Transverse colon (tissue), 4 donors: Measurements from ENCODE around the gene BORCS5. TPM values are rescaled to one million over a fixed set of nuclear protein-coding genes. Genes with fewer than 3 reads are reported as not detected.
"Not testable (repeated sequence)": the region's sequence is repeated elsewhere in the genome, so short reads cannot be mapped to it uniquely, and the experiment has no call there.

Experiments
- DNase-seq: peaks from one replicate; pipeline ENCODE4 v3.0.0-alpha.2; 2019
- H3K27ac ChIP-seq, 4 donors: fragments of 200-600 bp; sonication (generic); 2 replicates each; pipeline ENCODE4 v1.5.1; 2016 to 2018; ENCODE audit warnings: inconsistent platforms in 4 of 4
- H3K27me3 ChIP-seq: fragments of 200-600 bp; sonication (generic); 2 replicates; pipeline ENCODE4 v1.5.1; 2017; ENCODE audit warnings: inconsistent platforms
- H3K36me3 ChIP-seq, 4 donors: fragments of 200-600 bp; sonication (generic); 2 replicates each; pipeline ENCODE4 v1.5.1; 2017 to 2019; ENCODE audit warnings: inconsistent platforms in 4 of 4
- H3K4me1 ChIP-seq, 4 donors: fragments of 200-600 bp; sonication (generic); 2 replicates each; pipeline ENCODE4 v1.5.1; 2017 to 2020; ENCODE audit warnings: inconsistent platforms in 4 of 4
- H3K4me3 ChIP-seq, 4 donors: fragments of 200-600 bp; sonication (generic); 1 replicate in 1 of 4; 2 replicates in 3 of 4; pipeline versions ENCODE4 v1.5.1 to v1.6.1; 2017 to 2019; ENCODE audit warnings: inconsistent platforms in 4 of 4
- H3K9me3 ChIP-seq, 2 donors: fragments of 200-600 bp; sonication (generic); 2 replicates each; pipeline ENCODE4 v1.5.1; 2017 to 2019; ENCODE audit warnings: inconsistent platforms in 2 of 2
- EP300 ChIP-seq: sonication (generic); formaldehyde crosslinking; IDR thresholded peaks from one replicate; pipeline ENCODE4 v1.6.1; 2017; ENCODE audit warnings: antibody characterized with exemption, low read depth
- POLR2A ChIP-seq: fragments of 450-650 bp; IDR thresholded peaks from one replicate; pipeline ENCODE4 v1.6.1; 2016; ENCODE audit warnings: antibody characterized with exemption, mild to moderate bottlenecking, moderate library complexity
- POLR2AphosphoS5 ChIP-seq, 3 donors: sonication (generic); formaldehyde crosslinking; IDR thresholded peaks; one replicate each; pipeline ENCODE4 v1.6.1; 2016; ENCODE audit warnings: antibody characterized with exemption in 3 of 3
- WGBS, 2 donors: methylation state at CpG; one replicate each; pipeline ENCODE4 v1.1.5; 2018; ENCODE audit warnings: low coverage in 1 of 2; 5-methylcytosine and 5-hydroxymethylcytosine counted together
- in situ Hi-C, 4 donors: fragments of 200-750 bp; cut with MboI; loops; one replicate each; pipeline versions ENCODE4 v1.15.0 to v1.15.1; 2017; ENCODE audit warnings: low sequenced_read_pairs in 3 of 4, low pct_ligation_motif_present in 1 of 4, low pct_unique_long_range_greater_than_20kb in 1 of 4
- intact Hi-C: fragments of 100-400 bp; cut with DNase I; formaldehyde crosslinking; loops from one replicate; pipeline ENCODE4 v1.15.1; 2023; ENCODE audit warnings: low total_unique reads
- total RNA-seq, 4 donors: library from RNA; depleted of rRNA; stranded (reverse); fragments of >200 nt; gene quantifications; one replicate each; pipeline ENCODE4 v1.1.0, GENCODE V29; 2016
- TF ChIP-seq, protein P1 (sequence below), 5 experiments: fragments of 200-600 bp in 3 of 5; fragments of 450-650 bp in 2 of 5; sonication (generic) in 3 of 5; IDR thresholded peaks; 1 replicate in 2 of 5; 2 replicates in 3 of 5; pipeline ENCODE4 v1.5.1; 2016 to 2017; ENCODE audit warnings: antibody characterized with exemption in 5 of 5, inconsistent platforms in 3 of 5, mild to moderate bottlenecking in 2 of 5, moderate library complexity in 1 of 5

BORCS5 gene
- total RNA-seq, 4 donors from 2014 or later = 8.5 to 52.7 (median 21.3) TPM

DNA sequence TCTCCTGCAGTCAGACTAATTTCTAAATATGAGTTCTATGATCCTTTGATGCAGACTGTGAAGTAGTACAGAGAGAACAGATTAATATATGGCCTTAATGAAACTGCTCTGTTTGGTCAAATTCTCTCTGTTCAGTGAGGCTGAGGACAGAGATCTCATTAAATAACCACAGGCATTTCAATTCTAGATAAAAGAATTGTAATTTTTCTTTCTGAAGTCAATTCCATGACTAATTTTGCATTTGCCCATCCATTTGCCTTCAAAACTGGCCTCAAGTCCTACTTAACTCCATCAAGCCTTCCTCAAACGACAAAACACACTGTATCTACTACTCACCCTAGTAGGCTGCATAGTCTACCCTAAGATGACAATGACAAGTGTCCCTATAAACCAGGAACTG is 138.7 kb downstream of the BORCS5 start:
- Histone ChIP-seq H3K27ac (no peak overlapping the region), H3K36me3 (peaks cover 0 to 12% (median 0%) of the 10 kb centered on the region in 4 donors), H3K9me3 (no peaks in the 10 kb centered on the region), H3K27me3 (no peaks in the 10 kb centered on the region), H3K4me1 (peaks cover 0 to 4% (median 0%) of the 10 kb centered on the region in 4 donors), H3K4me3 (no peak overlapping the region)
- in situ Hi-C loops (no loop called here), intact Hi-C loops (no loop called here)
- 91% methylated on average over 1 of the region's 1 CpG; no CpG with 5 or more reads in 1 of the 2 donors for WGBS, 2 donors
- TF ChIP-seq EP300 (no peak), POLR2A (no peak), POLR2AphosphoS5 (IDR thresholded peaks at IDR 0.05) (no peak)
- TF ChIP-seq, protein P1, sequence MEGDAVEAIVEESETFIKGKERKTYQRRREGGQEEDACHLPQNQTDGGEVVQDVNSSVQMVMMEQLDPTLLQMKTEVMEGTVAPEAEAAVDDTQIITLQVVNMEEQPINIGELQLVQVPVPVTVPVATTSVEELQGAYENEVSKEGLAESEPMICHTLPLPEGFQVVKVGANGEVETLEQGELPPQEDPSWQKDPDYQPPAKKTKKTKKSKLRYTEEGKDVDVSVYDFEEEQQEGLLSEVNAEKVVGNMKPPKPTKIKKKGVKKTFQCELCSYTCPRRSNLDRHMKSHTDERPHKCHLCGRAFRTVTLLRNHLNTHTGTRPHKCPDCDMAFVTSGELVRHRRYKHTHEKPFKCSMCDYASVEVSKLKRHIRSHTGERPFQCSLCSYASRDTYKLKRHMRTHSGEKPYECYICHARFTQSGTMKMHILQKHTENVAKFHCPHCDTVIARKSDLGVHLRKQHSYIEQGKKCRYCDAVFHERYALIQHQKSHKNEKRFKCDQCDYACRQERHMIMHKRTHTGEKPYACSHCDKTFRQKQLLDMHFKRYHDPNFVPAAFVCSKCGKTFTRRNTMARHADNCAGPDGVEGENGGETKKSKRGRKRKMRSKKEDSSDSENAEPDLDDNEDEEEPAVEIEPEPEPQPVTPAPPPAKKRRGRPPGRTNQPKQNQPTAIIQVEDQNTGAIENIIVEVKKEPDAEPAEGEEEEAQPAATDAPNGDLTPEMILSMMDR (IDR thresholded peaks at IDR 0.05) = no peak
- DNase-seq = no peak

DNA sequence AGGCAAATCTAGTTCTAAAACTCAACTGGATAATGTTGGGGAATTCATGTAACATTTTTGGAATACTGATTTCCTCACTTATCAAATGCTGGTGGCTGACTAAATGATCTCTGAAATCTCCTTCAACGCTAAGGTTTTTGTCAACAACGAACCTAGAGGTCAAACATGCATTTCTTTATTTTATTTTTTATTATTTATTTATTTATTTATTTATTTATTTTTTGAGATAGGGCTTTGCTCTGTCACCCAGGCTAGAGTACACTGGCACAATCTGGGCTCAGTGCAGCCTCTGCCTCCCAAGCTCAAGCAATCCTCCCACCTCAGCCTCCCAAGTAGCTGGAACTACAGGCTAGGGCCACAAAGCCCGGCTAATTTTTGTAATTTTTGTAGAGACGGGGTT is 141.3 kb downstream of the BORCS5 start:
- Histone ChIP-seq H3K27ac (no peak overlapping the region), H3K36me3 (peaks cover 0 to 12% (median 0%) of the 10 kb centered on the region in 4 donors), H3K4me3 (no peak overlapping the region), H3K9me3 (no peaks in the 10 kb centered on the region), H3K4me1 (no peaks in the 10 kb centered on the region), H3K27me3 (no peaks in the 10 kb centered on the region)
- TF ChIP-seq, protein P1 (IDR thresholded peaks at IDR 0.05) = no peak
- TF ChIP-seq POLR2A (no peak), POLR2AphosphoS5 (IDR thresholded peaks at IDR 0.05) (no peak), EP300 (no peak)
- in situ Hi-C loops = no loop called here
- intact Hi-C loops = no loop called here
- 97 to 100% methylated on average over 4 of the region's 4 CpGs for WGBS, 2 donors
- DNase-seq = no peak

DNA sequence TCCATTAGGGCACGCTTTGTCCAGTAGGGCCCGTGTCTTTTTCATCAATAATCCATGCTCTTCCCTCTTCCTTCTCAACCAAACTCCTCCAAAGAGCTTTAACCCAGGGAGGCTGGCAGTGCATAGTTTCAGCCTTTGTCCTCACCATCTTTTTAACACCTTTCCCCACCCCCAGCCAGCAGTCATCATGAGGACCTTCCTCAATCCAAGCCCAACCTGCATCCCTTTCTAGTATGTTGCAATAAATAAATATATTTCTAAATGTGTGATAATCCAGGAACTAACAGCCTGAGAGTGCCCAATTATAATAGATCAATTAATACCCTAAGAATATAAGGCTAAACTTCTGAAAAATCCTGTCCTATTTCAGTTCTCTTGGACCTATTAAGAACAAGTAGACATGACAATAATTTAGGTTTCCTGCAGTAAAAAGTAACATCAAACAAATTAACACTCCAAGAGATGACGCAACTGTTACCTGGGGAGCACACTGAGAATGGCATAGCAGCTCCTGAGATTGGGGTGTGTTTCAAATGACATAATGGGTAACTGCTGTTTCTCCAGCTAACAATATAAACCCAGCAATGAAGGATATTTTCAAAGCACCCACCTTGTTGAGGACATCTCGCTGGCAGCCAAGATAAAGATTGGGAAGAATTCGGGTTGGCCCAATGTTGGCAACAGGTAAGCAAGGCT is 143.2 kb downstream of the BORCS5 start:
- intact Hi-C loops = no loop called here
- WGBS, 2 donors = 90 to 95% methylated on average over 5 of the region's 5 CpGs
- Histone ChIP-seq H3K27ac (no peak overlapping the region), H3K9me3 (no peaks in the 10 kb centered on the region), H3K27me3 (no peaks in the 10 kb centered on the region), H3K36me3 (peaks cover 0 to 12% (median 0%) of the 10 kb centered on the region in 4 donors), H3K4me3 (no peak overlapping the region), H3K4me1 (peaks cover 0 to 4% (median 1%) of the 10 kb centered on the region in 4 donors)
- TF ChIP-seq, protein P1 (IDR thresholded peaks at IDR 0.05) = no peak
- TF ChIP-seq POLR2A (no peak), POLR2AphosphoS5 (IDR thresholded peaks at IDR 0.05) (no peak), EP300 (no peak)
- no peak for DNase-seq
- in situ Hi-C loops = loop anchor here in 1 of 4 donors (10.0 kb wide), 1 partner anchor 145 kb away; no protein-coding TSS in a partner anchor

DNA sequence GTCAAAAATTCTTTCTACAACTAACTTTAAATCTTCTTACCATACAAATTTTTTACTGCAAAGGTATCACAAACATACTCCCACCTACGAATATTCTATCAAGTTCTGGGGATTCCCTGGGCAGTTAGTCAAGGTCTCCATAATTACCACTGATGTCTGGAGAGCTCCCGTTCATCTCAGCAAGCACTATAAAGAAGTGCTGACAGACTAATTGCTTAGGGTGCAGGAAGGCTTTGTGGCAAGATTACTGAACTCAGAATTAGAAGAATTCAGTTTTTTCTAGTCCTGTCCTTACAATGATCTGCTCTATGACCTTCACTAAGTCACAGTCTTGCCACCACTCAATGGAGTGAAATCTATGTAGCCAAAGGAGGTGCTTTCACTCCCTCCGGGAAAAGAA is 144.2 kb downstream of the BORCS5 start:
- in situ Hi-C loops (loop anchor here in 1 of 4 donors (10.0 kb wide), 1 partner anchor 144 kb away; no protein-coding TSS in a partner anchor), intact Hi-C loops (no loop called here)
- WGBS, 2 donors = 81 to 82% methylated on average over 3 of the region's 3 CpGs

DNA sequence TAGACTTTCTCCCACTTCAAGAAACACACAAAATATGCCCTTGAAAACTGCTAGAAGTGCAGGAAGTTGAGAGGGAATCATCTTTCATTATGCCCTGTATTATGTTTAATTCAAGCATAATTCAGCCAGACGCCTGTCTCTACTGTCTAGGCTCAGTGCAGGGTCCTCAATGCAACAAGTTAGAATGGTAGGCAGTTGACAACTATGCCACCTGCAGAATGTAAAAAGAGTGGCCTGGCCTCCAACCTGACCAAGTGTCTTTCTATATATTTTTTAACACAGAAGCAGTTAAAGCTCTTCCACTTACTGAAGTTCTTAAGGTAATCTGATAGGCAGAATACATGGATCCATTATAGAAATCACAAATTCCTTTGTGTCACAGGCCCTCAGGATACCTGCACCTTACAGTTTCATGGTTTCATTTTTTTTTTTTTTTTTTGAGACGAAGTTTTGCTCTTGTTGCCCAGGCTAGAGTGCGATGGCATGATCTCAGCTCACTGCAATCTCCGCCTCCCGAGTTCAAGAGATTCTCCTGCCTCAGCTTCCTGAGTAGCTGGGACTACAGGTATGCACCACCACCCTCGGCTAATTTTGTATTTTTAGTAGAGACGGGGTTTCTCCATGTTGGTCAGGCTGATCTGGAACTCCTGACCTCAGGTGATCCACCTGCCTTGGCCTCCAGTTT is 145.4 kb downstream of the BORCS5 start:
- H3K4me3 ChIP-seq, intact Hi-C loops, DNase-seq, H3K36me3 ChIP-seq, H3K9me3 ChIP-seq, H3K27me3 ChIP-seq, H3K27ac ChIP-seq: not testable (repeated sequence)
- in situ Hi-C loops = loop anchor here in 1 of 4 donors (10.0 kb wide), 1 partner anchor 143 kb away; no protein-coding TSS in a partner anchor
- H3K4me1 ChIP-seq = peaks cover 5 to 24% (median 8%) of the 10 kb centered on the region in 4 donors
- 81 to 100% methylated on average over 7 of the region's 7 CpGs for WGBS, 2 donors

More for the DNA sequence above, 144.2 kb downstream of the BORCS5 start:
- Histone ChIP-seq H3K27me3 (no peaks in the 10 kb centered on the region), H3K27ac (no peak overlapping the region), H3K4me3 (no peak overlapping the region), H3K9me3 (no peaks in the 10 kb centered on the region), H3K36me3 (peaks cover 0 to 7% (median 0%) of the 10 kb centered on the region in 4 donors), H3K4me1 (peaks cover 0 to 14% (median 8%) of the 10 kb centered on the region in 4 donors)
- no peak for DNase-seq
- TF ChIP-seq POLR2A = no peak
- TF ChIP-seq, protein P1 (IDR thresholded peaks at IDR 0.05) = no peak
- TF ChIP-seq POLR2AphosphoS5 (IDR thresholded peaks at IDR 0.05) = no peak
- no peak for TF ChIP-seq EP300
